NOMO-1 (cell line): Measurements from ENCODE around the gene SLC39A11.

Experiments
- DNase-seq, 2 experiments: peaks; one replicate each; lab custom pipeline; 2025; ENCODE audit not compliant: unreplicated experiment in 2 of 2; lab: John Stamatoyannopoulos, UW

The SLC39A11 gene

GRCh38 chr17:72677714-72678390 is 414.6 kb downstream of the SLC39A11 start:
- DNase-seq = no peak

- no peak for DNase-seq
Measured at GRCh38 chr17:72677108-72677507, 415.4 kb downstream of the SLC39A11 start.

DNA sequence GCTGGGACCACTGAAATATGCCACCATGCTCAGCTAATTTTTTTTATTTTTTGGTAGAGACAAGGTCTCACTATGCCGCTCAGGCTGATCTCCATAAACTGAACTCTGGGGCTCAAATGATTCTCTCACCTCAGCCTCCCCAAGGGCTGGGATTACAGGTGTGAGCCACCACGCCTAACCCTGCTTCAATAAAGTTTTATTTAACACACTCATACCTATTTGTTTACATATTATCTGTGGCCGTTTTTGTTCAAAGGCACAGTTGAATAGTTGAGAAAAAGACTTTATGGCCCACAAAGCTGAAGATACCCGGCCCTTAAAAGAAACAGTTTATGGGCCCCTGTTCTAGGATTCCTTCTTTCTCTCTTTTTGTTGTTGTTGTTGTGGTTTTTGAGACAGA is 419.8 kb downstream of the SLC39A11 start:
- DNase-seq = no peak

DNA sequence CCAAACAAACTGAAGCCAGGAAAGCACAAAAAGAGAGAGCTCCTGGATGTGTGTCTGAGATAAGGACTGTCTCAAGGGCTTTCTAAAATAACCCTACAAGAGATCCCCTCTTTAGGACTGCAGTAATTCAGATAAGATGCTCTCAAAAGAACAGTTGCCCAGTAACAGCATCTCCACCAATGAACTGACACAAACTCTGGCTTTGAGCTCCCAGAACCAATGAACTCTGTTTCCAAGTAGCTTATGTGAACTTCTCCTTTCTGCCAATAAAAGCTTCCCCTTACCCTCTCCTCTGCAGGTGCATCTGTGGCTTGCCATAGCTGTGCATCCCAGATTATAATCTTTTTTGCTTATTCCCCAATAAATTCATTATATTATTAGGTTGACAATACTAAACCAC is 421.5 kb downstream of the SLC39A11 start:
- peak in 1 of 2 experiments; percentile 3 for DNase-seq

GRCh38 chr17:72667096-72668063 is 425.1 kb downstream of the SLC39A11 start:
- DNase-seq = no peak

GRCh38 chr17:72665852-72666851 is 426.3 kb downstream of the SLC39A11 start:
- DNase-seq = no peak

DNA sequence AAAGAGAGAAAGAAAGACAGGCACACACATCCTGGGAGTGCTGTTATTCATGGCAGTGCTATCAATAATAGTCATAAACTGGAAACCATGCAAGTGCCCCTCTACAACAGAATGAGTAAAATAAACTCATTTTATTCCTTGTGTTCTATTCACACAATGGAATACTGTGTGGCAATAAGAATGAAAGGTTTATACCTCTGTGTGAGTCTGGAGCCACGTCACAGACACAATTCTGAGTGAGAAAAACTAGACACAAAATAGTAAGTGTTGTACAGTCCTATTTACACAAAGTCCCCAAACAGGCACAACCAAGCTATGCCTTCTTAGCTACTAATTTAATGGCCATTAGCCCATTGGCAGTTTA is 429.7 kb downstream of the SLC39A11 start:
- DNase-seq = no peak

- no peak for DNase-seq
Measured at GRCh38 chr17:72661945-72662826, 430.3 kb downstream of the SLC39A11 start.

DNA sequence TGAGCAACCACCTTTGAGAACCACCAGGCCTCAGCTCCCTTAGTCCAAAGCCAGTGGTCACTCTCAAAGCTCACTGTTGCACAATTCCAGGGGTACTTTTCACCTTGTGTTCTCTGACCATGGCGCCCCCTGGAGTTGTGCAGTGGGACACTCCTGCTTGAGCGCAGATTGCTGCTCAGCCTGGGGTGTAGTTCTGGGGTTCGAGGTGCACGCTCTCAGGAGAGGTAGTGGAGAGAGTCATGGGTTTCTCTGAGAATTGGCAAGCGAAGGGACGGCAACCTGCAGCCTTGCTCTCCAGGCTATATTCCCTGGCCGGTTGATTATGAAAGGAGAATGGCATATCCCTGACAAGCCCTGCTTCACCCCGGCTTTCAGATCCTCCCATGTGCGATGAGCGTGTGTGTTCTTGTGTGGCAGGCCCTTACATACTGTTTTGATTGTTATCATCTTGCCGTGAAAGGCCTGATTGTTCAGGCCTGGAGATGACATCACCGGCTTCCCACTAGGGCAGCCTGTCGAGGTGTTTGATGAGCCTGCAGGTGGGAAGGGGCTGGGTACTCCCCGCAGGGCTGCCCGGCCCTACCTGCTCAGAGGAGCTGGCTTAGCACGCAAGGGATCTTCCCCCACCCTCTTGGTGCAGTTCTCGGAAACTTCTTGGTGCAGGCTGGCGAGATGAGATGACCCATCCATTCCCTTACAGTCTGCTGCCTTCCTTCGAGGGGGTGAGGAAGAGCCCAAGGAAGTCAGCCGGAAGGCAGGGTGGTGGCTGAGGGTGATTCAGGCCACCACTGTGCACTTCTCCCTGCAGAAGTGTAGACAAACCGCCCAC is 431.2 kb downstream of the SLC39A11 start:
- DNase-seq = no peak

GRCh38 chr17:72660274-72661115 is 432.0 kb downstream of the SLC39A11 start:
- DNase-seq = no peak

- DNase-seq = no peak
Measured at GRCh38 chr17:72659811-72660210, 432.7 kb downstream of the SLC39A11 start.

GRCh38 chr17:72658675-72659074 is 433.8 kb downstream of the SLC39A11 start:
- DNase-seq = no peak

GRCh38 chr17:72657467-72658317 is 434.8 kb downstream of the SLC39A11 start:
- no peak for DNase-seq

- no peak for DNase-seq
Measured at GRCh38 chr17:72656130-72656763, 436.2 kb downstream of the SLC39A11 start.

GRCh38 chr17:72654706-72655105 is 437.8 kb downstream of the SLC39A11 start:
- no peak for DNase-seq

- DNase-seq = no peak
Measured at GRCh38 chr17:72651988-72652387, 440.5 kb downstream of the SLC39A11 start.

GRCh38 chr17:72648702-72649101 is 443.8 kb downstream of the SLC39A11 start:
- DNase-seq = no peak
